Fibroblast of lung (primary cell): Measurements from ENCODE around the gene ADIPOQ. TPM values are rescaled to one million over a fixed set of nuclear protein-coding genes. Genes with fewer than 3 reads are reported as not detected.
"Not testable (repeated sequence)": the region's sequence is repeated elsewhere in the genome, so short reads cannot be mapped to it uniquely, and the experiment has no call there.

Experiments used
- DNase-seq, 2 donors: peaks; one replicate each; pipeline versions ENCODE4 v3.0.0 to v3.0.0-alpha.2; 2010; ENCODE audit warnings: low read depth in 2 of 2
- H2AFZ ChIP-seq: 2 replicates; pipeline ENCODE4 v1.5.1; 2012; ENCODE audit warnings: low read length, control low read depth, inconsistent platforms
- H3K27ac ChIP-seq: 2 replicates; pipeline ENCODE4 v1.5.1; 2011; ENCODE audit warnings: low read length, control low read depth; ENCODE audit not compliant: insufficient read depth
- H3K27me3 ChIP-seq: 2 replicates; pipeline ENCODE4 v1.5.1; 2011; ENCODE audit warnings: mild to moderate bottlenecking, low read length; ENCODE audit not compliant: control insufficient read depth, insufficient read depth
- H3K36me3 ChIP-seq: 2 replicates; pipeline ENCODE4 v1.5.1; 2011; ENCODE audit warnings: low read length; ENCODE audit not compliant: control insufficient read depth, insufficient read depth
- H3K4me1 ChIP-seq: 2 replicates; pipeline ENCODE4 v1.5.1; 2011; ENCODE audit warnings: low read length; ENCODE audit not compliant: control insufficient read depth, insufficient read depth; ENCODE audit errors: extremely low read depth
- H3K4me2 ChIP-seq: 2 replicates; pipeline ENCODE4 v1.5.1; 2011; ENCODE audit warnings: low read length, control low read depth; ENCODE audit not compliant: insufficient read depth; ENCODE audit errors: extremely low read depth
- H3K4me3 ChIP-seq, 4 experiments: fragments of 200-600 bp in 1 of 4; sonication (generic) in 1 of 4; replicated peaks in 1 of 4; 2 replicates each; pipeline ENCODE4 v1.5.1; 2011 to 2016; ENCODE audit warnings: low read length in 4 of 4, low read depth in 3 of 4, mild to moderate bottlenecking in 3 of 4, control low read depth in 2 of 4, inconsistent platforms in 1 of 4, mixed read lengths in 1 of 4; ENCODE audit not compliant: insufficient read depth in 1 of 4; ENCODE audit errors: control extremely low read depth in 1 of 4
- H3K79me2 ChIP-seq: 2 replicates; pipeline ENCODE4 v1.5.1; 2012; ENCODE audit warnings: mild to moderate bottlenecking, low read length, inconsistent platforms; ENCODE audit not compliant: control insufficient read depth, insufficient read depth
- H3K9ac ChIP-seq: 2 replicates; pipeline ENCODE4 v1.5.1; 2011; ENCODE audit warnings: mild to moderate bottlenecking, low read length, control low read depth; ENCODE audit not compliant: insufficient read depth
- H3K9me3 ChIP-seq: 2 replicates; pipeline ENCODE4 v1.5.1; 2012; ENCODE audit warnings: low read depth, low read length; ENCODE audit not compliant: control insufficient read depth, insufficient read depth
- H4K20me1 ChIP-seq: 2 replicates; pipeline ENCODE4 v1.5.1; 2011; ENCODE audit warnings: low read length; ENCODE audit not compliant: control insufficient read depth, insufficient read depth; ENCODE audit errors: extremely low read depth
- CTCF ChIP-seq, 2 donors: IDR thresholded peaks in 1 of 2; conservative IDR thresholded peaks in 1 of 2; 1 replicate in 1 of 2; 2 replicates in 1 of 2; pipeline ENCODE4 v1.5.1; 2011 to 2012; ENCODE audit warnings: low read length in 2 of 2, control low read depth in 1 of 2, inconsistent platforms in 1 of 2, low read depth in 1 of 2, mild to moderate bottlenecking in 1 of 2
- EZH2 ChIP-seq: IDR thresholded peaks from 2 replicates; pipeline ENCODE4 v1.5.1; 2012; ENCODE audit warnings: low read length, control low read depth, mild to moderate bottlenecking; ENCODE audit errors: missing control alignments
- polyA plus RNA-seq, 2 donors: library from polyadenylated mRNA; depleted of rRNA in 1 of 2; stranded (reverse) in 1 of 2; unstranded in 1 of 2; fragments of >200 nt; gene quantifications; 2 replicates each; pipeline ENCODE4 v1.2.1, GENCODE V29; 2011 to 2012; ENCODE audit warnings: missing spikeins in 1 of 2
- total RNA-seq: library from RNA; depleted of rRNA; stranded (reverse); fragments of >200 nt; gene quantifications from 2 replicates; pipeline ENCODE4 v1.2.1, GENCODE V29; 2014

The ADIPOQ gene
- total and polyA plus RNA-seq, 2 donors (not counting 1 experiment from before 2014, with no cell fraction given) = not detected

DNA sequence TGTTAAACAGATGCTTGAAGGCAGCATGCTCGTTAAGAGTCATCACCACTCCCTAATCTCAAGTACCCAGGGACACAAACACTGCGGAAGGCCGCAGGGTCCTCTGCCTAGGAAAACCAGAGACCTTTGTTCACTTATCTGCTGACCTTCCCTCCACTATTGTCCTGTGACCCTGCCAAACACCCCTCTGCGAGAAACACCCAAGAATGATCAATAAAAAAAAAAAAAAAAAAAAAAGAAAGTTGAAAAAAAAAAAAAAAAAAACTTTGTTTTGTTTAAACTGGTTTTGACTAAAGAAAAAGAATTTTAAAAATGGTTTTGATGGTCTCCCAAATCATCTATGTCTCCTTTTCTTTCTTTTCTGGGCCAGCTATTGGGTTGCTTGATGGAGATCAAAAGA is 32.3 kb downstream of the ADIPOQ start:
- not testable (repeated sequence) for DNase-seq, H3K36me3 ChIP-seq, H4K20me1 ChIP-seq, H3K4me2 ChIP-seq, H3K79me2 ChIP-seq, H3K27ac ChIP-seq, H3K4me3 ChIP-seq, H3K9me3 ChIP-seq, H3K9ac ChIP-seq, H3K4me1 ChIP-seq, H2AFZ ChIP-seq, H3K27me3 ChIP-seq

GRCh38 chr3:186875708-186876107 is 33.2 kb downstream of the ADIPOQ start:
- no peak overlapping the region for H3K9ac ChIP-seq
- H3K27me3 ChIP-seq = no peaks in the 10 kb centered on the region
- DNase-seq = no peak
- no peaks in the 10 kb centered on the region for H3K9me3 ChIP-seq
- H3K4me1 ChIP-seq = no peaks in the 10 kb centered on the region
- TF ChIP-seq CTCF (conservative IDR thresholded peaks at IDR 0.05 in 1 of 2, IDR thresholded peaks at IDR 0.05 in 1 of 2; ENCODE audit: low read depth in 1 of 2, low read length in 2 of 2) (no peak), EZH2 (no peak)
- H2AFZ ChIP-seq = no peak overlapping the region
- H3K27ac ChIP-seq = no peak overlapping the region
- no peak overlapping the region for H3K4me2 ChIP-seq
- H3K36me3 ChIP-seq = no peaks in the 10 kb centered on the region
- no peaks in the 10 kb centered on the region for H4K20me1 ChIP-seq
- H3K4me3 ChIP-seq = no peak overlapping the region
- no peaks in the 10 kb centered on the region for H3K79me2 ChIP-seq

DNA sequence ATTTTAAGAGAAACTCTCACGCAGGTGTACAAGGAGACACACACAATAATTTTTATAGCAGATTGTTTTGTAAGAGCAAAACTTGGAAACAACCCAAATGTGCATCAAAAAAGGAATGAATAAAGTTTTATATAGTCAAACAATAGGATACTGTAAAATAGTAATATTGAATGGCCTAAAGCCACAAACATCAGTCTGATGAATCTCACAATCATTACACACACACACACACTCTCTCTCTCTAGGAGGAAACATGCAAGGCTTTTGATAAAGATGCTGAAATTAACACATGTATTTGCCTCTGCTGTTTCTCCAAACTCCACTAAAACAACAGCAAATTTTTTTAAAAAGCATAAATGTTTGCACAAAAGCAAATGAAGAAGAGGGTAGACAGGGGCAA is 37.3 kb downstream of the ADIPOQ start:
- H4K20me1 ChIP-seq = no peaks in the 10 kb centered on the region
- no peak overlapping the region for H3K27ac ChIP-seq

More for the DNA sequence above, 37.3 kb downstream of the ADIPOQ start:
- Histone ChIP-seq H3K27me3 (no peaks in the 10 kb centered on the region), H3K9me3 (no peaks in the 10 kb centered on the region), H3K4me1 (no peaks in the 10 kb centered on the region), H3K79me2 (no peaks in the 10 kb centered on the region), H3K4me3 (no peak overlapping the region), H3K9ac (no peak overlapping the region), H3K4me2 (no peak overlapping the region), H2AFZ (no peak overlapping the region), H3K36me3 (no peaks in the 10 kb centered on the region)
- no peak for DNase-seq
- TF ChIP-seq CTCF (conservative IDR thresholded peaks at IDR 0.05 in 1 of 2, IDR thresholded peaks at IDR 0.05 in 1 of 2; ENCODE audit: low read depth in 1 of 2, low read length in 2 of 2) (no peak), EZH2 (no peak)
